Left lobe of liver (tissue), 2 donors: ENCODE measurements around the gene LILRB3. TPM values are rescaled to one million over a fixed set of nuclear protein-coding genes. Genes with fewer than 3 reads are reported as not detected.
"Not testable (repeated sequence)": the region's sequence is repeated elsewhere in the genome, so short reads cannot be mapped to it uniquely, and the experiment has no call there.

ENCODE experiments used
- ATAC-seq: fragments of 200-7000 bp; cut with Tn5 transposase; one replicate; pipeline ENCODE4 v1.9.1; 2020; ENCODE audit warnings: mild to moderate bottlenecking, moderate library complexity
- DNase-seq: peaks from one replicate; pipeline ENCODE4 v3.0.0-alpha.2; 2020; ENCODE audit warnings: low spot score
- total RNA-seq: library from RNA; stranded (reverse); gene quantifications from one replicate; pipeline ENCODE4 v1.2.1, GENCODE V29; 2021
- donor health status: DM: no; HTN: no; CAD: no; lungs with moderate emphysema.
- donor health status: DM: no; HTN: yes; CAD: no.

Gene LILRB3
- total RNA-seq, 1 donor from 2014 or later = 1.2 TPM

DNA sequence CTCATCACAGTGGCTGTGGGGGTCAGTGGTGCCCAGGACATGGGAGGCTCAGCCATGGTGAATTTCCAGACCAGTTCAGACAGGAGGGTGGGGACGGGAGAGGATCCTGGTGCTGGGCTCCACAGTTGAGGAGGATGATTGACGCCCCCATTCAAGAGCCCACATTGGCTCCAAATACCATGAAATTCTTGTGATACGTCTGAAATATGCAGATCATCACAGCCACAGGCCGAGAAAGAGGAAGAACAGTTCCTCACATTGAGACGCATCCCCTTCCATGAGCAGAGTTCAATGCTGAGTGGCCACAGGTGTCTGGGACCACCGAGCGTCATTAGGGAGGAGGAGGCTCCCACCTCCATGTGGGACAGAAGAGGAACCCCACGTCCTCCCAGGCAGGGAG, 21.0 kb upstream of the LILRB3 start:
- ATAC-seq = not testable (repeated sequence)

DNA sequence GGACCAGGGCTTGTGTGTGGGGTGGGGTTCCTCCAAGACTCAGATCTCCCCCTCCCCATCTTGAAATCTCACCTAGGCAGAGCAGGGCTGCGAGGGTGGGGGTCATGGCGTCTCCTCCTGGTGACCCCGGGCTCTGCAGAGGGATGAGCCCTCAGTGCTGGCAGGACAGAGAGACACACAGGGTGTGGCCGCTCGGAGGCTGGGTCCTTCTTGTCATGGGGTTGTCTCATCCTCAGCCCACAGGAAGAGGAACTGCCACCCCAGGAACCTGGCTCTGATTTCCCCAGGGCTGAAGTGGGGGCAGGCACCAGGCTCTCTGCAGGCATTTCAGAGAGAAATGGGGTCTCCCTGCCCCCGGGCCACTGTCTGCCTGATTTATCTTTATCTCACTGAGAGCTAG, 19.8 kb upstream of the LILRB3 start, which contains the start of gene LILRA6:
Gene LILRA6, minus strand, starts transcription at position 145 of the 400 bp plus-strand sequence.
- DNase-seq (peak; percentile 45), ATAC-seq (peak; percentile 59)

More for the DNA sequence above, 21.0 kb upstream of the LILRB3 start:
- not testable (repeated sequence) for DNase-seq

DNA sequence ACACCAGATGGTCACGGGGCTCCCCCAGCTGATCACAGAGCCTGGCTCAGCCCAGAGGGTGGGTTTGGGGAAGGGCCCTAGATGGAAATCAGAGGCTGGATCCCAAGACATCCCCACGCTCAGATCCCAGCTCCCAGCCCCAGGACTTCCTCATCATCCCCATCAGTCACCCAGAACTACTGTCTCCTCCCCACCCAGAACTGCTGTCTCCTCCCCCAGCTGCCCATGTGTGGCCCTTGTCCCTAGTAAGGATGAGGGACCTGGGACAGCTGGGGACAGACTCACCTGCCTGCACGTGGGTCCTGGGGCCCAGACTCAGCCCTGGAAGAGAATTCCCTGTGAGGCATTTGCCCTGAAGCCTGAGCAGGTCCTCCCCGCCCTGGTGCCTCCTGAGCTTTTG, 19.4 kb upstream of the LILRB3 start:
- not testable (repeated sequence) for DNase-seq
- ATAC-seq = peak; percentile 23

DNA sequence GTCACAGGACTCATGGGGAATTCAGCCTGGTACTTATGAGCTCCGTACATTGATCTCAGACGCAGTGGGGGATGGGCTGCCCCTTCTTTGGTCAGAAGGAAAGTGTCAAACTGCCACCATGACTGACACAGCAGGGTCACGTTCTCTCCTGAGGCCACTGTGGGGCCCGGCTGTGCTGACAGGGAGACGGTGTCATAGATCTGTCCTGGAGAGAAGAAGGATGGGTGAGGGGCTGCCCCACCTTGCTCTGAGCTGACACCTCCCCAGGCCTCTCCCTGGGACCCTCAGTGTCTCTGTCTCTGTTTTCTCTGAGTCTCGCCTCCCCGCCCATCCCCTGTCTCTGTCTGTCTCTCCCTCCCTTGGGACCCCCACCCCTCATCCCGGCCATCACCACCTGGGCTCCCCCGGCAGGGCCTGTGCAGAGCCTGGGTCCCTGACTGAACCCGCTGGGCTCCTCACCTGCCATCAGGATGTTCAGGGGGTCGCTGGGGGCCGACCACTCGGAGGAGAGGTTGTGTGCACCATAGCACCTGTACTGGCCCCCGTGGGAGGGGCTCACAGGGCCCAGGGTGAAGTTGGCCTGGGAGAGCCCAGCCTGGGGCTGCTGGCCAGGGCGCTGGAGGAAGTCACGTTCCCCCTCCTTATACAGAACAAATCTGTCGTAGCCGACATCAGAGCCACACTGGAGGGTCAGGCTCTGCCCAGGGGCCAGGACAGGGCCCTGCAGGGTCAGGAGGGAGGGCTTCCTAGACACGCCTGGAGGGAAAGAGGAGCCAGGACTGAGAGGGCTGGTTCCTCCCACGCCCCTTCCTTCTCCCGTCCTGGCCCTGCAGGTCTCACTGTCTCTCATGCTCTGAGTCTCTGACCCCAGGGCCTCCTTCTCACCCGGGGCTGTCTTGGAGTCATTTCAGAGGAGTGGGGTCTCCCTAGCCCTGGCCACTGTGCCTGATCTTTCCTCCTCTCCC, 17.8 kb upstream of the LILRB3 start:
- ATAC-seq (peak; percentile 36), DNase-seq (peak; percentile 36)

GRCh38 chr19:54239491-54240371, 16.9 kb upstream of the LILRB3 start:
- ATAC-seq = not testable (repeated sequence)
- peak; percentile 40 for DNase-seq

DNA sequence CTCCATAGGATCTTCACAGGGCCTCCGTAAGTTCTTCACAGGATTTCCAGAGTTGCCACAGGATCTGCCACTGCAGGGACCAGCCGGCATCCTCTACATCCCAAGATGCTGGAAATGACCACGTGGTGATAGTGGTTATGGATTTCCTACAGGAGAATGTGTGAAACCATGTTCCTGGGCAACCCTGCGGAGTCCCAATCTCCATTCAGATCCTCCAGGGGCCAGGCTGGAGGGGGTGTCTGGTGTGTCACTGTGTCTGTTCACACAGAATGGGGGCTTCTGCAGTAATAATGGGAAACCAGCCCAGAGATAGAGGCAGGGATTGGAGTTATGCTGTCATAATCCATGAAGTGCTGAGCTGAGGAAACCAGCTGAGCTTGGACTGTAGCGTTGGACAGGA, 11.1 kb upstream of the LILRB3 start:
- DNase-seq = no peak
- no peak for ATAC-seq

DNA sequence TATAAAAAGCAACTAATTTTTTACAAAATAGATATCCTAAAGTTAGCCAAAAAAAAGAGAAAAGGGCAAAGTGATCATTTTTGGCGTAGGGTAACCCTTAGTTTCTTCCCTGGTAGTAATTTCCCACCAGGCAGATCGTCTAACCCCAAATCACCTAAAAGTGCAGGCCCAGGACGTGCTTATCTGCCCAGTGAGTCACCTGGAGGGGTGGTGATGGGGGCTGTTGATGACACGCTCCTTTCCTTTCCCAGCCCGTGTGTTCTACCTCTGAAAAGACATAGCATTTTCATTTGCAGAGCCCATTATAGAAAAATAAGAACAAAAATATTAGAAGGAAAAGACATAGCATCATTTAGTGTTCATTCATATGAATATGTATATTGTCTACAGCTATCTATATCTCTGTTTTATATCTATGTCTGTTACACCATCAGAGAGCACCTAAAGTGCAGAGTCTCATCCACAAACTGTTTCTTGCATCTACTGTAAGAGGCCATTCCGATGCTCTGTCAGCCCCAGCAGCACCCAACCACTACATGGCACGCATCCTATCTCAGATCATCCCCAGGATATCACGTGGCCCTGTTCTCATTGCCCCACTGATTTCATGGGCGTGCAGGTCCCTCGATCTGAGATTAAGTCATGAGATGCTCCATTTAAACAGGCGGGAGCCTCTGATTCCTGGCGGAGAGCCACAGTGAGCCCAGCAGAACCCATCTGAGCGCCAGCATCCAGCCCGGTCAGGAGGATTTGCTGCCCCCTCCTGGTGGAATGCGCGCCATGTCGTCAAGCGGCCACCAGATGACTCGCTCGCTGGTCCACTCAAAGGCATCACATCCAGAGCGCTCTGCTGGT, 8.5 kb upstream of the LILRB3 start:
- peak; percentile 92 for DNase-seq
- peak; percentile 100 for ATAC-seq

GRCh38 chr19:54230031-54230430, 7.2 kb upstream of the LILRB3 start:
- ATAC-seq = no peak
- DNase-seq = no peak

GRCh38 chr19:54229146-54229545, 6.3 kb upstream of the LILRB3 start:
- DNase-seq (no peak), ATAC-seq (no peak)

DNA sequence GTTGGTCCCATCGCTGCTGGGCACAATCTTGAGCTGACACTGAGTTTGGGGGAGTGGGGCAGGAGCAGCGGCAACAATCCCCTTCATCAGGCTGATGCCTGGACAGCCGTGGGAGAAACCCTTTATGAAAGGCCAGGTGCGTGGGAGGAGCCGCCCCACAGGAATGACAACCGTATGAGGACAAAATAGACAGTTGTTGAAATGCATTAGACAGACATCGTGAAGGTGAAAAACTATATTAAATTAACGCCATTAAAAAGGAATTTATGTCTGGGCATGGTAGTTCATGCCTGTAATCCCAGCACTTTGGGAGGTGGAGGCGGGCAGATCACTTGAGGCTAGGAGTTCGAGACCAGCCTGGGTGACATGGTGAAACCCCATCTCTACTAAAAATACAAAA, 1.8 kb upstream of the LILRB3 start:
- not testable (repeated sequence) for ATAC-seq, DNase-seq

DNA sequence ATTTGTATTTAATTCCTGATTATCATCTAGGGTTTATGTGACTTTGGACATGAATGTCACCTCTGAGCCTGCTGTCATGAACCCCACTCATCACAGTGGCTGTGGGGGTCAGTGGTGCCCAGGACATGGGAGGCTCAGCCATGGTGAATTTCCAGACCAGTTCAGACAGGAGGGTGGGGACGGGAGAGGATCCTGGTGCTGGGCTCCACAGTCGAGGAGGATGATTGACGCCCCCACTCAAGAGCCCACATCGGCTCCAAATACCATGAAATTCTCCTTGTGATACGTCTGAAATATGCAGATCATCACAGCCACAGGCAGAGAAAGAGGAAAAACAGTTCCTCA, 1.1 kb upstream of the LILRB3 start:
- not testable (repeated sequence) for ATAC-seq, DNase-seq

DNA sequence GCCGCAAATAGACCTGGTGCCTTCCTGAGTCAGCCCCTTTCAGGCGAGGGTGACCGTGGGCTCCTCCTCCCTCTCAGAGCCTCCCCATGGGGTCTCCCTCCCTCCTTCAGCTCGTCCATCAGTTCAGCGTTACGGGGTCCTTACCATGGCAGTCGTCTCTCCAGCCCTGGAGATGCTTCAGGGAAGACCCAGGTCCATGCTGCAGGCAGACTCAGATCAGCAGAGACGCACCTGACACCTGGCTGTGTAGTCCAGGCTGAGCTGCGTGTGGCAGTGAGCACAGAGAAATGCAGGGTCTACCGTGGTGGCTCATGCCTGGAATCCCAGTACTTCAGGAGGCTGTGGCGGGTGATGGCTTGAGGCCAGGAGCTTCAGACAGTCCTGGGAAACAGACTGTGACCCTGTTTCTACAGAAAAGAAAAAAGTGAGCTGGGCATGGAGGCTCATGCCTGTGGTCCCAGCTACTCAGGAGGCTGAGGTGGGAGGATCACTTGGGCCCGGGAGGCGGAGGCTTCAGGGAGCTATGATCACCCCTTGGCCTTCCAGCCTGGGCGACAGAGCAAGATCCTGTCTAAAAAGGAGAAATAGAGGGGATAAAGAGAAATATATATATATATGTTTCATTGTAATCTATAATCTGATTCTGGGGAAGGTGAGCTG, 600 bp upstream of the LILRB3 start:
- not testable (repeated sequence) for DNase-seq, ATAC-seq

- not testable (repeated sequence) for DNase-seq, ATAC-seq
These were observed 860 bp downstream of the LILRB3 start for GRCh38 chr19:54221947-54222346.

DNA sequence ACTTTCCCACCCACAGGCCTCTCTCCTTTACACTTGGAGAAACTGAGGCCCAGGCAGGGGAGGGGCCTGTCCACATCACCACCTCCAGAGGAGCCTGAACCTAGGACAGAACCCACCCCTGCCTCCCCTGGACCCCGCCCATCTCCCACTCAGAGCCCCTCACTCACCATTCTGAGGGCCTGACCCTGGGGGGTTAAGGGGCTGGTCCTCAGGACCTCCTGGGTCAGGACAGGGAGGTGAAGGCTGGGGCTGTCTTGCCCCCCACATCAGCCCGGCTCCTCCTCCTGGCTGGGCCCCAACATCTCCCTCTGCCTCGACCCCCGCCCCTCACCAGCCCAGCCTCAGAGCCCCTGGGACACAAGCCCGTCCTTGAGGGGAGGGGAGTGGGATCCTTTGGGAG, 3.1 kb downstream of the LILRB3 start:
- DNase-seq, ATAC-seq: not testable (repeated sequence)

GRCh38 chr19:54218960-54219661, 3.7 kb downstream of the LILRB3 start:
- no peak for DNase-seq
- ATAC-seq = no peak

- ATAC-seq = no peak
- no peak for DNase-seq
These were observed 4.5 kb downstream of the LILRB3 start for GRCh38 chr19:54218259-54218658.

- DNase-seq, ATAC-seq: not testable (repeated sequence)
These were observed 5.1 kb downstream of the LILRB3 start for GRCh38 chr19:54217517-54218247.

DNA sequence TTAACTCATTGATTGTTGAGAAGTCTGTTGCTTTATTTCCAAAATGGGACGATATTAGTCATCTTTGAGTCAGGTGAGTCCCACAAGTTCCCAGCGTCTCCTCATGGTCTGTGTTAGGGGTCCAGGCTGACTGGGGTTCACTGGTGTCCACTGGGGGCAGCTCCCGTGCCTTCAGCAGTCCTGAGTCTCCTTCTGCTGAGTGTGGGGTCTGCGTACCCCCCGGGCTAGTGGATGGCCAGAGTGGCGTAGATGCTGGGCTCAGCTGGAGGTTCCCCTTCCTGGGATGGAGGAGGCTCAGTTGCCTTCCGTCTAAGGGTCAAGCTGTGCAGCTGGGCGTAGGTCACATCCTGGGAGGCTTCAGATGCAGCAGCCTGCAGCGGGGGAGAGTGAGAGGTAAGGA, 5.9 kb downstream of the LILRB3 start:
- ATAC-seq = no peak
- DNase-seq = no peak
